ENCODE data around the gene EPN2.
A peak's percentile ranks its signal among the peaks of the same experiment; 100 is the strongest.

Gene EPN2

GRCh38 chr17:19333736-19334290 lies 96.6 kb downstream of the EPN2 start:
- DNase-seq = no peak

GRCh38 chr17:19334331-19334730 lies 97.2 kb downstream of the EPN2 start:
- DNase-seq = no peak

DNA sequence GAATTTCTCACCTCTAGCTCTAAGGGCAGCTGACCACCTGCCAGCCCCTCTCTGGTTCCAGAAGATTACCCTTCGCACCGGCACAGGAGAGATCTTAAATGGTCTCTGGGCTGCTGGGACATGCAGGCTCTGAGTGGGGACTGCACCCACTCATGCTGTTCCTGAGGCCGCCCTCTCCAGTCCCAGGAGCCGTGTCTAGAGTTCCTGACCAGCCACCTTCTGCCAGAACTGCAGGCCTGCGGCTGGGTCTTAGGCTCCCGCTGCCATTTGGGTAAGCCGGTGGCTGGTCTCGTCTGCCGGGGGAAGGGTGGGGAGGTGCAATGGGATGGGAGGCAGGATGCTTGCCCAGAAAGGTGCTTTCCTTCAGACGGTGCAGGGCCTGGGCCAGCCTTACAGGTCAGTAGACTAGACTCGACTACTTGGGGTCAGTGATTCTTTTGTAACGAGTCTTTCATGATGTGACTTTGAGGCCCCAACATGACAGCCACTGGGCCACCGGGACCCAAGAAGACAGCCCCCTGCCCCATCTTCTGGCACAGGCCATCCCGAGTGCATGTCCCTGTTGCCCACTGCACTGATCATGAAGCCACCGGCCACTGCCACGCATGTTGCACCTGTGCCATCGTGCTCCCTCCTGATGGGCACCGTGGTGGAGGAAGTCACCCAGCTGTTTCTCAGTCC lies 98.9 kb downstream of the EPN2 start:
- no peak for DNase-seq

DNA sequence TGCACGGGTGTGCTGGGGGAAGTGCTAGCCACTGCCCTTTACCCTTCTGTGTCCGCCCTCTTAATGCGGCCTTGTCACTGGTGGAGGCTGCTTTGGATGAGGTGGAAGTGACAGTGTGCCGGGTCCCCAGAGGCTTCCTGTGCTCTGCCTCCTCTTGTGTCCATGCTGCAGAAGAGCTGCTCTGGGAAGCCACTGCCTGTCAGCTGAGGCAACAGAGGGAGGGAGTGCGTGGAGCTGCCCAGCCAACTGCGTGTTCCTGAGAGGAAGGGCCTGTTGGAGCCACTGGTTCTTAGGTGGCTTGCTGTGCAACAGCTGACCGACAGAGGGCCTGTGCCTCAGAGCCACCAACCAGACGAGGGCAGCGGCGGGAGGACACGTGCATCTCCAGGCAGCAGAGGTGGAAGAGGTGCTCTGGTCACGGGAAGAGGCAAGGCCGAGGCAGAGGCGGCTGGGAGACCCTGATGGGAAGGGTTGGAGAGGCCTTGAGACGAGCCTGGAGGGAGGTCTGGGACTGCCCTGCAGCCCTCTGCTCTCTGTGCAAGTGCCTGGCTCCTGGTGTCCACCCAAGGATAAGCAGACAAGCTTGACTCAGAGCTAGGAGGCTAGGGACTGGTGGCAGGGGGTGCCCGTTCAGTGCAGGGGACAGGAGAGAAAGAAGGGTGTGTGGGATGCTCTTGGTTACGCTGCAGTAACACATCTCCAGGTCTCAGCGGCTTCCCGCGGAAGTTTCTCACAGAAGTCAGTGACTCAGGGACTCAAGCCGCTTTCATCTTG lies 100.0 kb downstream of the EPN2 start:
- DNase-seq = no peak

DNA sequence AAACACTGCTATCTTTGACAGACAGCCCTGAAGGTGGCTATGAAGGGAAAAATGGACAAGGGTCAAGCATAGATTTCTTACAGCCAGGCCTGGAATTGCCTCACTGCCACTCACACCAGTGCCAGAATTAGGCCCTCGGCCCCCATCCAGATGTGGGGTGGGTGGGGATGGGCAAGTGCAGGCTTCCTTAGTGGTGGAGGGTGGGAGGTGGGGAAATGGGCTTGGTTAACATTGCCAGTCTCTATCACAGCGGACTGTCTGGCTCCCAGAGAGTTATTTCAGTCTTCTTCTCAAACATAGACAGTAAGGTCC lies 100.5 kb downstream of the EPN2 start:
- no peak for DNase-seq

GRCh38 chr17:19338031-19338990 lies 101.1 kb downstream of the EPN2 start:
- DNase-seq = peak; percentile 60

GRCh38 chr17:19339341-19339815 lies 102.2 kb downstream of the EPN2 start:
- DNase-seq = no peak

DNA sequence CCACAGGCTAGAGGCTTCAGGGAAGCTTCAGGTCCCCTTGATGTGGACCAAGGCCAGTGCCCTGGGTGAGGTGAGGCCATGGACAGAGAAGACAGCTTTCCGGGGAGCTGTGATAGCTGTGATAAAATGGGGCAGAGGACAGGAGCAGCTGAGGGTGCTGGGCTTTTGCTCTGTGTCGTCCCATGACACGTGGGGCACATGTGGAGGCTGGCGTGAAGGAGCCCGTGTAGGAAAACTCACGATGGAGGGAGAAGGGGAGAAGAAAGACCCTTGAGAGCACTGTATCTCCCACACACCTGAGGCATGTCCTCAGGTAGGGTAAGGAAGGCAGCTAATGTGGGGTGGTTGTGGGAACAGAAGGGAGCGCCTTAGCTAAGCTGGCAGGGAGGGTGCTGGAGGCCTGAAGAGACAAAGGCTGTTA lies 104.1 kb downstream of the EPN2 start:
- no peak for DNase-seq

- DNase-seq = no peak
Measured at GRCh38 chr17:19341641-19342610, 104.8 kb downstream of the EPN2 start.

DNA sequence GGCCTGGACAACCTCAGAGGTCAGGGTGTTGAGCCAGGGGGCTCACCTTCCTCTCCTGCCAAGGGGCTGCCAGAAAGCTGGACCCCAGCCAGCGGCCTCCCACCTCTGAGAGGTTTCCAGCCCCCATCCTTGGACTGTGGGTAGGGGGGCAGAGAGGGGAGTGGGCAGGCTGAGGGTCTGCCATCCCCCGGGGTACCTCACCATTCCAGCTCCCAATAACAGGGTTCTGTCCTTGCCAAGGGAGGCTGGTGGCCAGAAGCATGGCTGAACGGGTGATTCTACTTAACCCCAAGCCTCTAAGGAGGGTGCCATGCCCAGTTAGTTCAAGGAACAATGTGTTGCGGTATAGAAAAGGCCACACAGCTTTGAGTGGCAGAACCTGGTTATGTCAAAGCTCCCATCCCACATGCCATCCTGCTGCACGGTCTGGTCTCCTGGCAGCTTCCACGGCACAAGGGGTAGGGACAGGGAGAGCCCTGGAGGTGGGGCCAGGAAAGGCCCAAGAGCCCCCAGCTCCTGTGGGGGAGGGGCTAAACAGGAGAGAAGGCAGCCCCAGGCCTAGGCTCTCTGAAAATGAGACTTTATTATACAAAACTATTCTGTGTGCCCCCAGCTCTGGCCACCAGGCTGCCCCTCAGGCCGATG lies 105.6 kb downstream of the EPN2 start:
- DNase-seq = no peak

- DNase-seq = no peak
Measured at GRCh38 chr17:19343256-19343630, 106.1 kb downstream of the EPN2 start.

- no peak for DNase-seq
Measured at GRCh38 chr17:19343671-19344151, 106.5 kb downstream of the EPN2 start.

DNA sequence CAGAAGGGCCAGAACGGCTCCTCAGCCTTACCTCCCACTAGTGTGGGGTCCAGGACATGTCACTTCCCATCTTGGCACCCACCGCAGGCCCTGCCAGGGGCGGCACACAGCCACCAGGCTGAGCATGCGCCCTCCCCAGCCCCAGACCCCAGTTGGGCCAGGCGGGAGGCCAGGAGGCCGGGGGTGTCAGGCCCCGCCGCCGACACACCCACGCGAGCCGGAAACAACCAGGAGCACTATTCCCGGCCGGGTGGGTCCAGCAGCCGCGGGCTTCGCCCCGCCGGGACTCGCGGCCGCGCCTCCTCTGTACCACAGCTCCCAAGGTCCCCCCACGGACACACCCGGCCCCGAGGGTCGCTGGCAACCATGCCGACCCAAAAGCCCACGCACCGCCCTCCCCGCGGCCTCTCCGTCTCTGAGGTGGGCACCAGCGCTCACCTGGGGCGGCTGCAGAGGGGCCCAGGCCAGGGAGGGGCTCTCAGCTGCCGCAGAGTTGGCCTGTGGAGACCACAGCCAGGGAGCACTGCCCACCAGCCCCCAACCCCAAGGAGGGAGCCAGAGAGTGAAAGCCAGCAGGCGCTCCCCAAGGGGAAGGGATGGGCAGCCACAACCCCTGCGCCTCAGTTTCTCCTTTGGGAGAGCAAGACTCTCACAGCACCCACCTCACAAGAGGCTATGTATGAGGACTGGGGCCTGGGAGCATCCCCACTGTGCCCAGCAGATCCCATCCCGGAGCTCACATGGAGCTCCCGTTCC lies 107.3 kb downstream of the EPN2 start:
- no peak for DNase-seq

DNA sequence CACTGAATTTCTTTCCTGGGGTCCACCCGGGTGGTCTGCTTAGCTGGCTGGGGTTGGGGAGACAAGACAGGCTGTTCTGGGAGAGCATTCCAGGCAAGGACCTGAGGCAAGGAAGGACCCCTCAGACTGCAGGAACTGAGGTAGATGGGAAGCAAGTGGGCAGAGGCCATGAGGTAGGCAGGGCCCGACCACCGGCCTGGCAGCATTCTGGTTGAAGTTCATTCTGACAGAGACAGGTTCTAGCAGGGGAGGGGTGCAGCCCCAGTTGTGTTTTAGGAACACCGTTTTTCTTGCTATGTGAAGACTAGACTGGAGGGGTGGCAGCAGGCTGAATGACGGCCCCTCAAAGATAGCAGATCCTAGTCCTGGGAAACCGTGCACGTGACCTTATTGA lies 107.9 kb downstream of the EPN2 start:
- no peak for DNase-seq

GRCh38 chr17:19345486-19346350 lies 108.6 kb downstream of the EPN2 start:
- no peak for DNase-seq

DNA sequence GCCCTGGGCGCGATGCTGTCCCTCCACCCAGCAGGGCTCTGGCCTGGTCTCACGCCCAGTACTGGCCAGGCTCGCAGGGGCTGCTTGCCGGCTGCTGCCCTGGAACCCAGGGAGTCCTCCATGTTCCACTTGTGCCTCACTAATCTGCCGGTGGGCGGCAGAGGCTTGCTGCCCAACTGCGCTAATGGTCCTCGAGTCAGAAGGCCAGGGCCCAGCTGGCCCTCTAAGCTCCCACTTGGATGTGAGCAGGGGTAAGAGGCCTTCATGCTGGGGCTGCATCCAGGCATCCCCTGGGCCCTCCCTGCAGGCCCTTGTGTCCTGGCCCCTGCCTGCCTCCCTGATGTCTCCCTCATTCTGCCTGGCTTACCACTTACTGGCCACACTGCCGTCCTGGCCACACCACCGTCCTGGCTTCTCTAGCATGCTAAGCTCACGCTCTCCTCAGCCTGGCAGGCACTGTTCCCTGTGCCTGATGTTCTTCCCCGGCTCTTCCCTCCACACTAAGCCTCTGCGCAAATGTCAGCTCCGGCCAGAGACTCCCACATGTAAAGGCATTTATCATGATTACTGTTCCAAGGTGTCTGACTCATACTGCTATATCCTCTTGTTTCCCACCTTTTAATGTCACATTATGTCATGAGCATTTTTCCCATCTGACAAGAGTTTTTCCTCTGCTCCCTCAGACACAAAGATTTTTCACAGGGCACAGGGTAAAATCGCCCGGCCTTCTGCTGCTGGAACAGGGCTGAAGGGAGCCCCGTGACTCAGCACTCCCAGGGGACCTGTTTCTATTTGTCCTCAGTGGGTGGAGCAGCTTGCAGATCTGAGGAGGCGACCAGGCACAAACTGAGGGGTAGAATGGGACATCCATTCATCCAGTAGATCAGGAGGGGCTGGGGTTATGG lies 109.4 kb downstream of the EPN2 start:
- DNase-seq = no peak

GRCh38 chr17:19347323-19348080 lies 110.3 kb downstream of the EPN2 start:
- DNase-seq = no peak

Data from stimulated activated CD4-positive, alpha-beta T cell treated with anti-CD3 and anti-CD28 coated beads, Interleukin-1b, Interleukin-23, amount 100 ng/mL, for 48 hours (primary cell).